GM12892 (cell line): ENCODE measurements around the gene RNF126.

Source experiments
- POLR2A ChIP-seq: IDR thresholded peaks from 2 replicates; pipeline ENCODE4 v1.6.1; 2011; ENCODE audit warnings: low read depth, low read length, control low read depth
- POLR2AphosphoS5 ChIP-seq: IDR thresholded peaks from 2 replicates; pipeline ENCODE4 v1.6.1; 2011; ENCODE audit warnings: low read depth, low read length, control low read depth

GRCh38 chr19:633786-634639, 29.0 kb downstream of the RNF126 start:
- TF ChIP-seq POLR2A (no peak), POLR2AphosphoS5 (no peak)
